Mucosa of descending colon (tissue), 3 donors: ENCODE data around the gene ZXDC. TPM values are rescaled to one million over a fixed set of nuclear protein-coding genes. Genes with fewer than 3 reads are reported as not detected.
A peak's percentile ranks its signal among the peaks of the same experiment; 100 is the strongest.

Source experiments
- ATAC-seq: fragments of 200-7000 bp; cut with Tn5 transposase; one replicate; pipeline ENCODE4 v1.9.1; 2020; ENCODE audit warnings: mild to moderate bottlenecking, moderate library complexity
- DNase-seq, 3 donors: peaks; one replicate each; pipeline ENCODE4 v3.0.0-alpha.2; 2020
- H3K36me3 ChIP-seq: fragments of 200-600 bp; one replicate; pipeline ENCODE4 v1.8.0; 2021; ENCODE audit warnings: low read depth, mild to moderate bottlenecking
- H3K4me1 ChIP-seq: fragments of 200-600 bp; one replicate; pipeline ENCODE4 v1.8.0; 2021; ENCODE audit warnings: low read depth, mild to moderate bottlenecking
- H3K4me3 ChIP-seq: fragments of 200-600 bp; one replicate; pipeline ENCODE4 v1.8.0; 2021; ENCODE audit warnings: mild to moderate bottlenecking
- H3K9me3 ChIP-seq: fragments of 200-600 bp; one replicate; pipeline ENCODE4 v1.8.0; 2021; ENCODE audit warnings: mild to moderate bottlenecking
- CTCF ChIP-seq: fragments of 200-600 bp; IDR thresholded peaks from one replicate; pipeline ENCODE4 v1.8.0; 2022; ENCODE audit warnings: antibody characterized with exemption, mild to moderate bottlenecking
- intact Hi-C, 2 donors: fragments of 100-400 bp; cut with DNase I in 1 of 2; cut with micrococcal nuclease in 1 of 2; formaldehyde crosslinking; loops; one replicate each; pipeline versions ENCODE4 v1.11.0 to v1.11.1; 2022; cut with DNase I, micrococcal nuclease
- total RNA-seq, 3 donors: library from RNA; stranded (reverse); fragmentation: NEBNext Ultra II Directional in 2 of 3; extraction: Animal tissue kit (Norgen Biotek cat#: 25700) in 2 of 3; gene quantifications; one replicate each; pipeline versions ENCODE4 v1.2.1 to v1.2.4, GENCODE V29; 2021 to 2023
- donor health status: DM: no; HTN: no; CAD: no; lungs with moderate emphysema.
- donor health status: DM: no; HTN: no; CAD: no.
- donor health status: DM: no; HTN: yes; CAD: no.

Gene ZXDC
- total RNA-seq, 3 donors from 2014 or later = 28.7 to 39.4 (median 37.7) TPM

- Histone ChIP-seq H3K9me3 (no peaks in the 10 kb centered on the region), H3K4me3 (no peak overlapping the region), H3K4me1 (no peaks in the 10 kb centered on the region), H3K36me3 (no peaks in the 10 kb centered on the region)
- ATAC-seq (no peak), DNase-seq (peak in 1 of 3 donors; percentile 39)
- no peak for TF ChIP-seq CTCF
- intact Hi-C loops = no loop called here
These were observed 11.6 kb upstream of the ZXDC start for GRCh38 chr3:126487151-126487771.

- no peak for ATAC-seq
- no peak for DNase-seq
- Histone ChIP-seq H3K4me1 (no peaks in the 10 kb centered on the region), H3K9me3 (no peaks in the 10 kb centered on the region), H3K36me3 (no peaks in the 10 kb centered on the region), H3K4me3 (no peak overlapping the region)
- no peak for TF ChIP-seq CTCF
- intact Hi-C loops = no loop called here
These were observed 10.7 kb upstream of the ZXDC start for GRCh38 chr3:126486360-126486847.

- intact Hi-C loops = no loop called here
- TF ChIP-seq CTCF = no peak
- Histone ChIP-seq H3K4me1 (no peaks in the 10 kb centered on the region), H3K36me3 (no peaks in the 10 kb centered on the region), H3K9me3 (no peaks in the 10 kb centered on the region), H3K4me3 (no peak overlapping the region)
- no peak for DNase-seq
- no peak for ATAC-seq
These were observed 10.3 kb upstream of the ZXDC start for GRCh38 chr3:126485956-126486355.

GRCh38 chr3:126485176-126485897 lies 9.6 kb upstream of the ZXDC start:
- H3K36me3 ChIP-seq = no peaks in the 10 kb centered on the region
- DNase-seq = no peak
- no peak overlapping the region for H3K4me3 ChIP-seq
- no peak for TF ChIP-seq CTCF
- intact Hi-C loops = no loop called here
- no peaks in the 10 kb centered on the region for H3K4me1 ChIP-seq
- ATAC-seq = no peak
- no peaks in the 10 kb centered on the region for H3K9me3 ChIP-seq

GRCh38 chr3:126484662-126485061 lies 9.0 kb upstream of the ZXDC start:
- DNase-seq (no peak), ATAC-seq (no peak)
- Histone ChIP-seq H3K4me3 (no peak overlapping the region), H3K36me3 (no peaks in the 10 kb centered on the region), H3K9me3 (no peaks in the 10 kb centered on the region), H3K4me1 (no peaks in the 10 kb centered on the region)
- intact Hi-C loops = no loop called here
- TF ChIP-seq CTCF = no peak
